Gastrocnemius medialis (tissue), 4 donors: ENCODE measurements around the gene INPP4A. TPM values are rescaled to one million over a fixed set of nuclear protein-coding genes. Genes with fewer than 3 reads are reported as not detected.

Experiments
- ATAC-seq, 2 donors: fragments of 150-250 bp; one replicate each; pipeline ENCODE4 v1.9.1; 2016
- DNase-seq, 2 donors: peaks; one replicate each; pipeline ENCODE4 v3.0.0-alpha.2; 2019
- H3K27ac ChIP-seq, 4 donors: fragments of 200-600 bp; sonication (generic); 1 replicate in 1 of 4; 2 replicates in 3 of 4; pipeline ENCODE4 v1.5.1; 2016 to 2018; ENCODE audit warnings: mild to moderate bottlenecking in 2 of 4, moderate library complexity in 1 of 4
- H3K27me3 ChIP-seq, 3 donors: fragments of 200-600 bp; sonication (generic) in 2 of 3; 1 replicate in 1 of 3; 2 replicates in 2 of 3; pipeline versions ENCODE4 v1.5.1 to v1.6.0; 2016 to 2019; ENCODE audit warnings: mild to moderate bottlenecking in 1 of 3, moderate library complexity in 1 of 3
- H3K36me3 ChIP-seq, 2 donors: fragments of 200-600 bp; sonication (generic) in 1 of 2; one replicate each; pipeline ENCODE4 v1.5.1; 2017 to 2018
- H3K4me1 ChIP-seq, 2 donors: fragments of 200-600 bp; sonication (generic) in 1 of 2; one replicate each; pipeline ENCODE4 v1.5.1; 2016 to 2017; ENCODE audit warnings: mild to moderate bottlenecking in 2 of 2
- H3K4me3 ChIP-seq, 4 donors: fragments of 200-600 bp; sonication (generic) in 3 of 4; 1 replicate in 1 of 4; 2 replicates in 3 of 4; pipeline ENCODE4 v1.5.1; 2016 to 2019; ENCODE audit warnings: mild to moderate bottlenecking in 2 of 4
- H3K9me3 ChIP-seq, 3 donors: fragments of 200-600 bp; sonication (generic) in 2 of 3; 1 replicate in 1 of 3; 2 replicates in 2 of 3; pipeline ENCODE4 v1.5.1; 2016 to 2019
- CTCF ChIP-seq, 5 experiments: fragments of 450-650 bp in 3 of 5; fragments of 200-600 bp in 2 of 5; sonication (generic) in 2 of 5; IDR thresholded peaks in 4 of 5; conservative IDR thresholded peaks in 1 of 5; 1 replicate in 4 of 5; 2 replicates in 1 of 5; pipeline ENCODE4 v1.5.1; 2016 to 2019; ENCODE audit warnings: antibody characterized with exemption in 5 of 5, mild to moderate bottlenecking in 3 of 5, moderate library complexity in 3 of 5
- POLR2A ChIP-seq, 2 donors: fragments of 450-650 bp; IDR thresholded peaks; one replicate each; pipeline ENCODE4 v1.6.1; 2017; ENCODE audit warnings: antibody characterized with exemption in 2 of 2, mild to moderate bottlenecking in 2 of 2, moderate library complexity in 2 of 2
- in situ Hi-C, 4 donors: fragments of 200-750 bp; cut with MboI; loops; one replicate each; pipeline versions ENCODE4 v1.15.0 to v1.8.0; 2017; ENCODE audit warnings: low sequenced_read_pairs in 4 of 4
- intact Hi-C: fragments of 100-400 bp; cut with DNase I; formaldehyde crosslinking; loops from one replicate; pipeline ENCODE4 v1.15.1; 2023; ENCODE audit warnings: low total_unique reads
- total RNA-seq, 4 donors: library from RNA; depleted of rRNA; stranded (reverse); fragments of >200 nt; gene quantifications; one replicate each; pipeline versions ENCODE4 v1.1.0 to v1.2.3, GENCODE V29; 2016

INPP4A gene
- total RNA-seq, 4 donors from 2014 or later: 9.8 to 19.6 (median 16.0) TPM

GRCh38 chr2:98561902-98562695 is 117.4 kb downstream of the INPP4A start:
- Histone ChIP-seq H3K9me3 (no peaks in the 10 kb centered on the region), H3K4me3 (no peak overlapping the region), H3K4me1 (peaks cover 7 to 23% of the 10 kb centered on the region in 2 donors), H3K27me3 (no peaks in the 10 kb centered on the region), H3K36me3 (peaks cover 0 to 32% of the 10 kb centered on the region in 2 donors), H3K27ac (peak overlapping the region; percentile 56 to 73 (median 63))
- intact Hi-C loops (loop anchor here (10.0 kb wide), 1 partner anchor 147 kb away; no protein-coding TSS in a partner anchor), in situ Hi-C loops (loop anchor here in 1 of 4 donors (25.0 kb wide), 1 partner anchor 150 kb away; no protein-coding TSS in a partner anchor)
- DNase-seq: no peak
- ATAC-seq: peak in 1 of 2 donors; percentile 17
- TF ChIP-seq CTCF (IDR thresholded peaks at IDR 0.05 in 4 of 5, conservative IDR thresholded peaks at IDR 0.05 in 1 of 5): no peak
- no peak for TF ChIP-seq POLR2A (IDR thresholded peaks at IDR 0.05)

- no peak for ATAC-seq
- TF ChIP-seq CTCF (IDR thresholded peaks at IDR 0.05 in 4 of 5, conservative IDR thresholded peaks at IDR 0.05 in 1 of 5) (no peak), POLR2A (IDR thresholded peaks at IDR 0.05) (no peak)
- no peaks in the 10 kb centered on the region for H3K27me3 ChIP-seq
- H3K36me3 ChIP-seq: peaks cover 0 to 41% of the 10 kb centered on the region in 2 donors
- in situ Hi-C loops: loop anchor here in 1 of 4 donors (25.0 kb wide), 1 partner anchor 151 kb away; no protein-coding TSS in a partner anchor
- DNase-seq: no peak
- no peaks in the 10 kb centered on the region for H3K9me3 ChIP-seq
- H3K27ac ChIP-seq: peak overlapping the region in 1 of 4 donors; percentile 70
- H3K4me3 ChIP-seq: no peak overlapping the region
- intact Hi-C loops: loop anchor here (10.0 kb wide), 1 partner anchor 149 kb away; no protein-coding TSS in a partner anchor
- H3K4me1 ChIP-seq: peaks cover 7 to 23% of the 10 kb centered on the region in 2 donors
Observed at GRCh38 chr2:98563394-98563793, 118.7 kb downstream of the INPP4A start.

- Histone ChIP-seq H3K9me3 (no peaks in the 10 kb centered on the region), H3K27me3 (no peaks in the 10 kb centered on the region), H3K27ac (peak overlapping the region in 2 of 4 donors; percentile 32 to 43), H3K36me3 (peaks cover 0 to 49% of the 10 kb centered on the region in 2 donors), H3K4me3 (no peak overlapping the region), H3K4me1 (peaks cover 7 to 23% of the 10 kb centered on the region in 2 donors)
- intact Hi-C loops: loop anchor here (10.0 kb wide), 1 partner anchor 150 kb away; no protein-coding TSS in a partner anchor
- no peak for DNase-seq
- in situ Hi-C loops: loop anchor here in 1 of 4 donors (25.0 kb wide), 1 partner anchor 152 kb away; no protein-coding TSS in a partner anchor
- TF ChIP-seq POLR2A (IDR thresholded peaks at IDR 0.05) (no peak), CTCF (IDR thresholded peaks at IDR 0.05 in 4 of 5, conservative IDR thresholded peaks at IDR 0.05 in 1 of 5) (no peak)
- ATAC-seq: no peak
Observed at GRCh38 chr2:98564541-98565132, 120.0 kb downstream of the INPP4A start.

- no peak for DNase-seq
- peak overlapping the region in 1 of 4 donors; percentile 9 for H3K27ac ChIP-seq
- ATAC-seq: no peak
- no peaks in the 10 kb centered on the region for H3K27me3 ChIP-seq
- peaks cover 0 to 52% of the 10 kb centered on the region in 2 donors for H3K36me3 ChIP-seq
- peaks cover 7 to 20% of the 10 kb centered on the region in 2 donors for H3K4me1 ChIP-seq
- in situ Hi-C loops (loop anchor here in 1 of 4 donors (25.0 kb wide), 1 partner anchor 153 kb away; no protein-coding TSS in a partner anchor), intact Hi-C loops (loop anchor here (10.0 kb wide), 1 partner anchor 151 kb away; no protein-coding TSS in a partner anchor)
- no peaks in the 10 kb centered on the region for H3K9me3 ChIP-seq
- TF ChIP-seq CTCF (IDR thresholded peaks at IDR 0.05 in 4 of 5, conservative IDR thresholded peaks at IDR 0.05 in 1 of 5): no peak
- no peak for TF ChIP-seq POLR2A (IDR thresholded peaks at IDR 0.05)
- no peak overlapping the region for H3K4me3 ChIP-seq
Observed at GRCh38 chr2:98565286-98565860, 120.7 kb downstream of the INPP4A start.
